Smooth muscle cell (in vitro differentiated cells): ENCODE results near the gene TRABD. TPM values are rescaled to one million over a fixed set of nuclear protein-coding genes. Genes with fewer than 3 reads are reported as not detected.
"Not testable (repeated sequence)": the region's sequence is repeated elsewhere in the genome, so short reads cannot be mapped to it uniquely, and the experiment has no call there.

Experiments
- DNase-seq: peaks from one replicate; lab custom pipeline; 2025; ENCODE audit not compliant: unreplicated experiment; lab: John Stamatoyannopoulos, UW
- H2AFZ ChIP-seq: fragments of 200-600 bp; sonication (generic); 2 replicates; pipeline ENCODE4 v1.6.0; 2016; ENCODE audit warnings: antibody characterized with exemption, low read depth, mild to moderate bottlenecking
- H3F3A ChIP-seq: fragments of 200-600 bp; sonication (generic); 2 replicates; pipeline ENCODE4 v1.6.0; 2017; ENCODE audit warnings: antibody characterized with exemption, low read depth
- H3K27ac ChIP-seq: fragments of 200-600 bp; sonication (generic); 2 replicates; pipeline ENCODE4 v1.5.1; 2016; ENCODE audit warnings: low read depth, mild to moderate bottlenecking
- H3K27me3 ChIP-seq: fragments of 200-600 bp; sonication (generic); 2 replicates; pipeline ENCODE4 v1.6.1; 2016; ENCODE audit warnings: low read depth, mild to moderate bottlenecking
- H3K36me3 ChIP-seq: fragments of 200-600 bp; sonication (generic); 2 replicates; pipeline ENCODE4 v1.5.1; 2016; ENCODE audit warnings: low read depth
- H3K4me1 ChIP-seq: fragments of 200-600 bp; sonication (generic); 2 replicates; pipeline ENCODE4 v1.5.1; 2016; ENCODE audit warnings: low read depth
- H3K4me2 ChIP-seq: fragments of 200-600 bp; sonication (generic); 2 replicates; pipeline ENCODE4 v1.6.0; 2016; ENCODE audit warnings: mild to moderate bottlenecking
- H3K4me3 ChIP-seq: fragments of 200-600 bp; sonication (generic); 2 replicates; pipeline ENCODE4 v1.5.1; 2016; ENCODE audit warnings: mild to moderate bottlenecking
- H3K79me2 ChIP-seq: fragments of 200-600 bp; sonication (generic); 2 replicates; pipeline ENCODE4 v1.6.0; 2016; ENCODE audit warnings: low read depth, mild to moderate bottlenecking
- H3K9ac ChIP-seq: fragments of 200-600 bp; sonication (generic); 2 replicates; pipeline ENCODE4 v1.6.0; 2016; ENCODE audit warnings: low read depth
- H3K9me3 ChIP-seq: fragments of 200-600 bp; sonication (generic); replicated peaks from 2 replicates; pipeline ENCODE4 v1.5.1; 2016; ENCODE audit warnings: low read depth
- H4K20me1 ChIP-seq: fragments of 200-600 bp; sonication (generic); 2 replicates; pipeline ENCODE4 v1.6.0; 2016; ENCODE audit warnings: low read depth
- CTCF ChIP-seq: fragments of 200-600 bp; sonication (generic); IDR thresholded peaks from 2 replicates; pipeline ENCODE4 v1.5.1; 2017; ENCODE audit warnings: borderline replicate concordance, mild to moderate bottlenecking, antibody characterized with exemption; ENCODE audit not compliant: insufficient read depth, poor library complexity, severe bottlenecking
- WGBS: methylation state at CpG from one replicate; pipeline ENCODE4 v1.1.7; 2016; ENCODE audit warnings: low lambda C conversion rate; 5-methylcytosine and 5-hydroxymethylcytosine counted together
- polyA plus RNA-seq: library from polyadenylated mRNA; unstranded; fragments of >200 nt; fragmentation: Nextera tagmentation; extraction: Ambion mirVana; gene quantifications from 2 replicates; pipeline ENCODE4 v1.2.1, GENCODE V29; 2016
- total RNA-seq: library from RNA; depleted of rRNA; stranded (reverse); fragments of >200 nt; gene quantifications from 2 replicates; pipeline ENCODE4 v1.2.3, GENCODE V29; 2014

Gene TRABD
- total RNA-seq: 14.0 and 17.8 TPM in 2 replicates
- polyA plus RNA-seq: 56.9 and 58.5 TPM in 2 replicates

- peak within 1 kb of the TSS; percentile 66 for H3K4me3 ChIP-seq
- 8% methylated on average over 43 of the region's 90 CpGs for WGBS
- no peaks in the 10 kb centered on the region for H3F3A ChIP-seq
- H3K4me1 ChIP-seq: peaks cover 9% of the 10 kb centered on the region
- H3K4me2 ChIP-seq: peak within 1 kb of the TSS; percentile 90
- TF ChIP-seq CTCF: no peak
- no peaks in the 10 kb centered on the region for H3K36me3 ChIP-seq
- peak; percentile 63 for DNase-seq
- peaks cover 6% of the 10 kb centered on the region for H4K20me1 ChIP-seq
- H3K9ac ChIP-seq: peak within 1 kb of the TSS; percentile 66
- H3K79me2 ChIP-seq: peaks cover 37% of the 10 kb centered on the region
- H3K27ac ChIP-seq: no peak within 1 kb of the TSS
- no peaks in the 10 kb centered on the region for H3K9me3 ChIP-seq
- H2AFZ ChIP-seq: peak within 1 kb of the TSS; percentile 78
- H3K27me3 ChIP-seq: no peaks in the 10 kb centered on the region
These were observed at the start of gene TRABD for GRCh38 chr22:50185375-50186087. TSS of gene TRABD (plus strand) at chr22:50185913. CDS start at chr22:50193061, 7,148 bp downstream.

- 54% methylated on average over 5 of the region's 5 CpGs for WGBS
- no peak for TF ChIP-seq CTCF
These were observed 49.1 kb upstream of the TRABD start for GRCh38 chr22:50136581-50137015.

GRCh38 chr22:50137277-50137676 is 48.4 kb upstream of the TRABD start:
- H3K4me2 ChIP-seq, H3K27ac ChIP-seq, H3F3A ChIP-seq, H3K36me3 ChIP-seq, H3K79me2 ChIP-seq, H3K27me3 ChIP-seq, H3K9me3 ChIP-seq, H3K4me3 ChIP-seq, H2AFZ ChIP-seq, H3K4me1 ChIP-seq, H3K9ac ChIP-seq, H4K20me1 ChIP-seq, DNase-seq: not testable (repeated sequence)
- whole genome bisulfite sequencing: 96% methylated on average over 9 of the region's 9 CpGs

More at GRCh38 chr22:50136581-50137015, 49.1 kb upstream of the TRABD start:
- no peak overlapping the region for H2AFZ ChIP-seq
- no peak overlapping the region for H3K27ac ChIP-seq
- no peak overlapping the region for H3K4me2 ChIP-seq
- no peaks in the 10 kb centered on the region for H3K9me3 ChIP-seq
- H3K4me1 ChIP-seq: no peaks in the 10 kb centered on the region
- no peaks in the 10 kb centered on the region for H3F3A ChIP-seq
- H4K20me1 ChIP-seq: no peaks in the 10 kb centered on the region
- no peak for DNase-seq
- H3K4me3 ChIP-seq: no peak overlapping the region
- H3K79me2 ChIP-seq: no peaks in the 10 kb centered on the region
- H3K9ac ChIP-seq: no peak overlapping the region
- H3K27me3 ChIP-seq: no peaks in the 10 kb centered on the region
- H3K36me3 ChIP-seq: no peaks in the 10 kb centered on the region

GRCh38 chr22:50138041-50138440 is 47.7 kb upstream of the TRABD start:
- no peak overlapping the region for H3K4me3 ChIP-seq
- no peaks in the 10 kb centered on the region for H3K27me3 ChIP-seq
- no peaks in the 10 kb centered on the region for H3K79me2 ChIP-seq
- no peak for DNase-seq
- H3K9me3 ChIP-seq: no peaks in the 10 kb centered on the region
- H3K9ac ChIP-seq: no peak overlapping the region
- H3K4me2 ChIP-seq: no peak overlapping the region
- H2AFZ ChIP-seq: no peak overlapping the region
- H4K20me1 ChIP-seq: no peaks in the 10 kb centered on the region
- H3K4me1 ChIP-seq: no peaks in the 10 kb centered on the region
- no peaks in the 10 kb centered on the region for H3K36me3 ChIP-seq
- 94% methylated on average over 4 of the region's 4 CpGs for WGBS
- H3K27ac ChIP-seq: no peak overlapping the region
- no peaks in the 10 kb centered on the region for H3F3A ChIP-seq
- TF ChIP-seq CTCF: no peak
